H1 (cell line): Measurements from ENCODE around the gene UNC119B.

Experiments
- KDM4A ChIP-seq: IDR thresholded peaks from one replicate; pipeline ENCODE4 v1.7.1; 2012; ENCODE audit warnings: low read depth, mild to moderate bottlenecking, moderate library complexity, low read length, inconsistent platforms; ENCODE audit not compliant: severe bottlenecking
- RNF2 ChIP-seq: fragments of 200-900, 300-1000 bp; sonication (generic); IDR thresholded peaks from 2 replicates; pipeline ENCODE4 v1.7.1; 2016; ENCODE audit warnings: borderline replicate concordance, low read depth, mild to moderate bottlenecking, antibody characterized with exemption, low read length; ENCODE audit not compliant: poor library complexity, severe bottlenecking; ENCODE audit errors: missing control alignments

DNA sequence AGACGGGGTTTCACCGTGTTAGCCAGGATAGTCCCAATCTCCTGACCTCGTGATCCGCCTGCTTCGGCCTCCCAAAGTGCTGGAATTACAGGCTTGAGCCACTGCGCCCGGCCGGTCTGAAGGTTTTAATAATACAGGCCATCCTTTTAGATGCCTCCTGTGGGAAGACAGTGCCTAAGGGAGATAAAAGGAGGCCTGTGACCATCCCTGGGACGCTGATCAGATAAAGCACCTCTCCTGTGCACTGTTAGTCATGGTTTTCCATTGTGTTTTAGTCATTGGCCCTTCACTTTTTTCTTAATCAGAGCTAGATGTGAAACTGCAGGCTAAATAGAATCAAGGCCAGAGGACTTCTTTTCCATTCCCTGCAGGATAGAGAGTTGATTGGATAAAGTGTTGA, 7.8 kb downstream of the UNC119B start:
- no peak for TF ChIP-seq KDM4A
- TF ChIP-seq RNF2, result no peak
